Stimulated activated memory B cell treated with anti-CD40 and anti-IgM and Interleukin-4, amounts not matched to agents 10 μg/mL and 1 μg/mL and 100 μg/mL, for 72 hours (primary cell): Measurements from ENCODE around the gene WDR26.
"Not testable (repeated sequence)": the region's sequence is repeated elsewhere in the genome, so short reads cannot be mapped to it uniquely, and the experiment has no call there.

Source experiments
- ATAC-seq: fragments of 150-1000 bp; cut with Tn5 transposase; 2 replicates; pipeline ENCODE4 v1.10.0; 2021
- H3K27ac Mint-ChIP-seq: one replicate; pipeline ENCODE4 v1.8.0; 2022; ENCODE audit warnings: mild to moderate bottlenecking, mixed read lengths
- H3K27me3 Mint-ChIP-seq: one replicate; pipeline ENCODE4 v1.8.0; 2022; ENCODE audit warnings: mixed read lengths
- H3K36me3 Mint-ChIP-seq: one replicate; pipeline ENCODE4 v1.8.0; 2022; ENCODE audit warnings: mixed read lengths
- H3K4me1 Mint-ChIP-seq: one replicate; pipeline ENCODE4 v1.8.0; 2022; ENCODE audit warnings: mixed read lengths
- H3K4me3 Mint-ChIP-seq: one replicate; pipeline ENCODE4 v1.8.0; 2022; ENCODE audit warnings: mild to moderate bottlenecking, moderate library complexity, mixed read lengths
- H3K9me3 Mint-ChIP-seq: one replicate; pipeline ENCODE4 v1.8.0; 2022; ENCODE audit warnings: mixed read lengths

Gene WDR26

DNA sequence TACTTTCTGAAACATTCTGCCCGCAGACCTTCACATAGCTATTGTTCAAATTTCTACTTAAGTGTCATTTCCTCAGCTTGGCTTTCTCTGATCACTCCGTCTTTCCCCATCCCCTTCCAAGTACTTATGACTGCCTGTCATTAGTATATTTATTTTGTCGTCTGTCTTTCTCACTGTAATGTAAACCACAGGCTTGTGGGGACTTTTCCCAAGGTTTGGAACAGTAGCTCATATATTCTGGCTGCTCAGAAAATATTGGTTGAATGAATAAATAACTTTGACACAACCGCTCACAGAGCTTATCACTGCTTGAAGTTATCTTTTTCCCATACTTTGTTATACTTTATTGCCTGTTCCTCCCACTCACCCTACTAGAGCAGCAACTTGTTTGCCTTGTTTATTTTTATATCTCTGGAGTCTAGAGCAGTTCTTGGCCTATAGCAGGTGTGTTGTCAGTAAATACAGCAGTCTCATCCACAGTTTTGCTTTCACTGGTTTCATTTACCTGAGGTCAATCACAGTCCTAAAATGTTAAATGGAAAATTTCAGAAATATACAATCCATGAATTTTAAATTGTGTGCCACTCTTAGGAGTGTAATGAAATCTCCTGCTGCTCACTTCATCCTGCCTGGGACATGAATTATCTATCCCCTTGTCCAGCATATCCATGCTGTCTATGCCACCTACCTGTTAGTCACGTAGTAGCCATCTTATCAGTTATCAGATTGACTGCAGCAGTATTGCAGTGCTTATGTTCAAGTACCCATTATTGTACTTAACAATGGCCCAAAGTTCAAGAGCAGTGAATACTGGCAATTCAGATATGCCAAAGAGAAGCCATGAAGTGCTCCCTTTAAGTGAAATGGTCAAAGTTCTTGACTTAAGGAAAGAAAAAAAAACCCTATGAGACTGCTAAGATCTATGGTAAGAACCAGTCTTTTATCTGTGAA, 80.3 kb downstream of the WDR26 start:
- no peaks in the 10 kb centered on the region for H3K27me3 Mint-ChIP-seq
- peaks cover 6% of the 10 kb centered on the region for H3K36me3 Mint-ChIP-seq
- no peaks in the 10 kb centered on the region for H3K9me3 Mint-ChIP-seq
- peaks cover 22% of the 10 kb centered on the region for H3K4me1 Mint-ChIP-seq
- no peak for ATAC-seq
- H3K4me3 Mint-ChIP-seq = no peak overlapping the region
- no peak overlapping the region for H3K27ac Mint-ChIP-seq

DNA sequence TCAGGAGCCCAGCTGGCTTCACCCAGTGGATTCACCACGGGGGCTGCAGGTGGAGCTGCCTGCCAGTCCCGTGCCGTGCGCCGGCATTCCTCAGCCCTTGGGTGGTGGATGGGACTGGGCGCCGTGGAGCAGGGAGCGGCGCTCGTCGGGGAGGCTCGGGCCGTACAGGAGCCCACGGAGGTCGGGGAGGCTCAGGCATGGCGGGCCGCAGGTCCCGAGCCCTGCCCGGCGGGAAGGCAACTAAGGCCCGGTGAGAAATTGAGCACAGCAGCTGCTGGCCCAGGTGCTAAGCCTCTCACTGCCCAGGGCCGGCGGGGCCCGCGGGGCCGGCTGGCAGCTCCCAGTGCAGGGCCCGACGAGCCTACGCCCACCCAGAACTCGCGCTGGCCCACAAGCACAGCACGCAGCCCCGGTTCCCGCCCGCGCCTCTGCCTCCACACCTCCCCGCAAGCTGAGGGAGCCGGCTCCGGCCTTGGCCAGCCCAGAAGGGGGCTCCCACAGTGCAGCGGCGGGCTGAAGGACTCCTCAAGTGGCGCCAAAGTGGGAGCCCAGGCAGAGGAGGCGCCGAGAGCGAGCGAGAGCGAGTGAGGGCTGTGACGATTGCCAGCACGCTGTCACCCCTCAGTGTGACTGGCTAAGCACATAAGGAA, 82.0 kb downstream of the WDR26 start:
- not testable (repeated sequence) for H3K27ac Mint-ChIP-seq, ATAC-seq, H3K27me3 Mint-ChIP-seq, H3K36me3 Mint-ChIP-seq, H3K9me3 Mint-ChIP-seq, H3K4me1 Mint-ChIP-seq, H3K4me3 Mint-ChIP-seq

DNA sequence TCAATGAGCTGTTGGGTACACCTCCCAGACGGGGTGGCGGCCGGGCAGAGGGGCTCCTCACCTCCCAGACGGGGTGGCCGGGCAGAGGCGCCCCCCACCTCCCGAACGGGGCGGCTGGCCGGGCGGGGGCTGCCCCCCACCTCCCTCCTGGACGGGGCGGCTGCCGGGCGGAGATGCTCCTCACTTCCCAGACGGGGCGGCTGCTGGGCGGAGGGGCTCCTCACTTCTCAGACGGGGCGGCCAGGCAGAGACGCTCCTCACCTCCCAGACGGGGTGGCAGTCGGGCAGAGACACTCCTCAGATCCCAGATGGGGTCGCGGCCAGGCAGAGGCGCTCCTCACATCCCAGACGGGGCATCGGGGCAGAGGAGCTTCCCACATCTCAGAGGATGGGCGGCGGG, 84.9 kb downstream of the WDR26 start:
- ATAC-seq, H3K4me1 Mint-ChIP-seq, H3K27ac Mint-ChIP-seq, H3K36me3 Mint-ChIP-seq, H3K4me3 Mint-ChIP-seq, H3K9me3 Mint-ChIP-seq: not testable (repeated sequence)
- peaks cover 17% of the 10 kb centered on the region for H3K27me3 Mint-ChIP-seq

DNA sequence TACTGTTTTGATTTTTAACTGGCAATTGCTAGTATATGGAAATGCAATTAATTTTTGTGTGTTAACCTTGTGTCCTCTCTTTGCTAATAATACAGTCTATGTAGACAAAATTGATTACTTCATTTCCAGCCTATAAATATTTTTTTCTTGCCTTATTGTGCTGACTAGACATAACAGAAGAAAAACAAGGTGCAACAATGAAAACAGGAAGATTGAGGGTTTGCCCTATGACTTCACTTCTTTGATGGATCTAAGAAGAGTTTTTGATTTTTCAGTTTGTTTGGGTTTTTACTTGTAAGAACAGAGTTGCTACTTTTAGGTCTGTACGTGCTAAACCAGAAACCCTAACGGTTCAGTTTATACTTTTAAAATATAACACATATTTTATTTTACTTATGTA, 86.5 kb downstream of the WDR26 start:
- Mint-ChIP-seq H3K27ac (no peak overlapping the region), H3K27me3 (peaks cover 21% of the 10 kb centered on the region), H3K36me3 (peaks cover 6% of the 10 kb centered on the region), H3K9me3 (peaks cover 5% of the 10 kb centered on the region), H3K4me3 (no peak overlapping the region), H3K4me1 (no peaks in the 10 kb centered on the region)
- ATAC-seq = no peak

DNA sequence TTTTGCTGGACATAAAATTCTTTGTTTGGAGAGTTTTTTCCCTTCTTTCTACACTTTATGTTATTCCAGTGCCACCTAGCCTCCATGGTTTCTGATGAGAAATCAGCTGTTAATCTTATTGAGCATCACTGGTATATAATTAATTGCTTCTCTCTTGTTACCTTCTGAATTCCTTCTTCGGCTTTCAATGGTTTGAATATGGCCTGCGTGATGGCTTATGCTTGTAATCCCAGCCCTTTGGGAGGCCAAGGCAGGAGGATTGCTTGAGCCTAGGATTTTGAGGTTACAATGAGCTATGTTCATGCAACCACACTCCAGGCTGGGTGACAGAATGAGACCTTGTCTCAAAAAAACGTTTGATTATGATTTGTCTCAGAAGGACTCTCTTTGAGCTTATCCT, 90.9 kb downstream of the WDR26 start:
- ATAC-seq = no peak
- no peak overlapping the region for H3K27ac Mint-ChIP-seq
- peaks cover 13% of the 10 kb centered on the region for H3K9me3 Mint-ChIP-seq
- no peak overlapping the region for H3K4me3 Mint-ChIP-seq
- H3K36me3 Mint-ChIP-seq = peaks cover 10% of the 10 kb centered on the region
- H3K4me1 Mint-ChIP-seq = peaks cover 6% of the 10 kb centered on the region
- peaks cover 35% of the 10 kb centered on the region for H3K27me3 Mint-ChIP-seq

DNA sequence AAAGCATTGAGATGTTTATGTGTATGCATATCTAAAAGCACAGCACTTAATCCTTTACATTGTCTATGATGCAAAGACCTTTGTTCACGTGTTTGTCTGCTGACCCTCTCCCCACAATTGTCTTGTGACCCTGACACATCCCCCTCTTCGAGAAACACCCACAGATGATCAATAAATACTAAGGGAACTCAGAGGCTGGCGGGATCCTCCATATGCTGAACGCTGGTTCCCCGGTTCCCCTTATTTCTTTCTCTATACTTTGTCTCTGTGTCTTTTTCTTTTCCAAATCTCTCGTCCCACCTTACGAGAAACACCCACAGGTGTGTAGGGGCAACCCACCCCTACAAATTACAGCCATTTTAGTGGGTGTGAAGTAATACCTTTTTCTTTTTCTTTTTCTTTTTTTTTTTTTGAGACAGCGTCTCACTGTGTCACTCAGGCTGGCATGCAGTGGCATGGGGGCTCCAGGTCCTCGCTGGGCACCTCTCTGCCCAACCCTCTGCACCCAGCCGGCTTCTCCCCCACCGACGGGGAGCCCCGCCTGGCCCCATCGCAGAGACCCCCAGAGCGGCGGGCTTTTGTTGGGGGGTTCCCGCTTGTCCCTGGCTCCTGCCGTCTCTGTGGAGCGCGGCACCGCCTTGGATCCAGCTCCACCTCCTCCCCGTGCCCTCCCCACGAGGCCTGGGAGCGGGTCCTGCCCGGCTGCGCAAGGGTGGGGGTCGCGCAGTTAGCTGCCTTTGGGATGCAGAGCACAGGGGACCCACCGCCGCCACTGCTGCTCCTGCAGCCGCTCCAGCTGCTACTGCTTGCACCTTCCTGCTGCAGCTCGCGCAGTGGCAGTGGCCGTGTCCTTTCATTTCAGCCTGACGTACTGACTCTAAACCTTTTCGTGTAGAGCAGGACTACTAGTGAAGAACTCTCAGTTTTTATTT, 93.9 kb downstream of the WDR26 start:
- Mint-ChIP-seq H3K9me3 (peaks cover 13% of the 10 kb centered on the region), H3K4me3 (peak overlapping the region; percentile 59), H3K27me3 (peaks cover 18% of the 10 kb centered on the region)
- not testable (repeated sequence) for H3K36me3 Mint-ChIP-seq, H3K27ac Mint-ChIP-seq, H3K4me1 Mint-ChIP-seq
- ATAC-seq = peak; percentile 63

DNA sequence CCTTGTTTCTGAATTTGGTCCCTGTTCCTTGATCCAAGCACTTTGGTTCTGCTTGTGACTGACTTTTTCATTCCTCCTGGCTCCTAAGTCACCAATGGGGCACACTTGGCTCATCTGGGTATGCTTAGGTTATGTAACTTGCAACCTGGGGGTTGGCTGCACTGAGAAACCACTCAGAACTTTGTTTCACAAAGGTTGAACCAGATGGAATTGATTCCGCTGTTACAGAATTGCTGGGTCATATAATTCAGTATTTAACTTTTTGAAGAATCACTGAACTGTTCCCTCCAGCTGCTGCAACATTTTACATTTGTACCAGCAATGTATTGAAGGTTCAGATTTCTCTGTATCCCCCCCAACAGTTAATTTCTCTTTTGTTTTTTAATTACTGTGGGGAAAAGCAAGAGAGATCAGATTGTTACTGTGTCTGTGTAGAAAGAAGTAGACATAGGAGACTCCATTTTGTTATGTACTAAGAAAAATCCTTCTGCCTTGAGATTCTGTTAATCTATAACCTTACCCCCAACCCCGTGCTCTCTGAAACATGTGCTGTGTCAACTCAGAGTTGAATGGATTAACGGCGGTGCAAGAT, 95.1 kb downstream of the WDR26 start:
- ATAC-seq = no peak
- H3K36me3 Mint-ChIP-seq = peaks cover 10% of the 10 kb centered on the region
- no peak overlapping the region for H3K27ac Mint-ChIP-seq
- peaks cover 13% of the 10 kb centered on the region for H3K9me3 Mint-ChIP-seq
- H3K27me3 Mint-ChIP-seq = peaks cover 18% of the 10 kb centered on the region
- no peak overlapping the region for H3K4me3 Mint-ChIP-seq
- H3K4me1 Mint-ChIP-seq = peaks cover 11% of the 10 kb centered on the region

DNA sequence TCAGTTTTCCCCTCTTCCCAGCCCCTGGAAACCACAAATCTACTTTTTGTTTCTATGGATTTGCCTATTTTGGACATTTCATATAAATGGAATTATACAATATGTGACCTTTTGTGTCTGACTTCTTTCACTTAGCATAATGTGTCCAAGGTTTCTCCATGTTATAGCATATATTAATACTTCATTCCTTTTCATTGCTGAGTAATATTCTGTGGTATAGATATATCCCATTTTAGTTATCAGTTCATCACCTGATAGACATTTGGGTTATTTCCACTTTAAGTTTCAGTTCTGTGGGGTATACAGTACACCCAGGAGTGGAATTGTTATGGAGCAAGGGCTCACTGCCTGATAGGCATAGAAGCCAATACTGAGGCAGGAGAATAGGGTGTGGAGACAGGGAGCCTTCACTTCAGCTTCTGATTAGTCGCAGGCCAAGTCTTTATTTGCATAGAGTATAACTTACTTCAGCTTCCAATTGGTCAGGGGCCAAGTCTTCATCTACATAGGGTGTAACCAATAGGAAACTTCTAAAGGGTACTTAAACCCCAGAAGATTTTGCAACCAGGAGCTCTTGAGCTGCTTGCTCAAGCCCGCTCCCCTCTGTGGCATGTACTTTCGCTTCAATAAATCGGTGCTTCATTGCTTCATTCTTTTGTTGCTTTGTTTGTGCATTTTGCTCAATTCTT, 96.3 kb downstream of the WDR26 start:
- peaks cover 9% of the 10 kb centered on the region for H3K9me3 Mint-ChIP-seq
- peaks cover 6% of the 10 kb centered on the region for H3K36me3 Mint-ChIP-seq
- no peak overlapping the region for H3K4me3 Mint-ChIP-seq
- H3K27ac Mint-ChIP-seq = no peak overlapping the region
- H3K27me3 Mint-ChIP-seq = peaks cover 16% of the 10 kb centered on the region
- H3K4me1 Mint-ChIP-seq = peaks cover 23% of the 10 kb centered on the region
- no peak for ATAC-seq
